H9 (cell line): ENCODE results near the gene KCTD5. TPM values are rescaled to one million over a fixed set of nuclear protein-coding genes. Genes with fewer than 3 reads are reported as not detected.
"Not testable (repeated sequence)": the region's sequence is repeated elsewhere in the genome, so short reads cannot be mapped to it uniquely, and the experiment has no call there.

Source experiments
- DNase-seq: peaks from one replicate; pipeline ENCODE4 v3.0.0-alpha.2; 2017
- H2AFZ ChIP-seq: one replicate; pipeline ENCODE4 v1.6.1; 2013; ENCODE audit warnings: mild to moderate bottlenecking, low read length, control low read depth, moderate library complexity
- H2AK5ac ChIP-seq: 2 replicates; pipeline ENCODE4 v1.6.1; 2013; ENCODE audit warnings: low read length, control low read depth, mixed read lengths; ENCODE audit not compliant: insufficient read length
- H2BK120ac ChIP-seq: one replicate; pipeline ENCODE4 v1.6.1; 2013; ENCODE audit warnings: low read depth, mild to moderate bottlenecking, low read length, control low read depth, inconsistent platforms; ENCODE audit not compliant: poor library complexity, severe bottlenecking
- H2BK12ac ChIP-seq: 2 replicates; pipeline ENCODE4 v1.6.1; 2013; ENCODE audit warnings: low read length, control low read depth, mixed read lengths, low read depth; ENCODE audit not compliant: insufficient read length
- H2BK15ac ChIP-seq: 2 replicates; pipeline ENCODE4 v1.6.1; 2013; ENCODE audit warnings: low read depth, low read length, control low read depth
- H2BK20ac ChIP-seq: one replicate; pipeline ENCODE4 v1.6.1; 2013; ENCODE audit warnings: low read depth, mild to moderate bottlenecking, low read length, control low read depth, inconsistent platforms; ENCODE audit not compliant: poor library complexity, severe bottlenecking
- H2BK5ac ChIP-seq: 2 replicates; pipeline ENCODE4 v1.6.1; 2013; ENCODE audit warnings: low read length, control low read depth, mixed read lengths; ENCODE audit not compliant: insufficient read length
- H3K14ac ChIP-seq: 2 replicates; pipeline ENCODE4 v1.6.1; 2013; ENCODE audit warnings: low read length, control low read depth; ENCODE audit not compliant: insufficient read depth
- H3K18ac ChIP-seq: 2 replicates; pipeline ENCODE4 v1.6.1; 2013; ENCODE audit warnings: low read depth, mild to moderate bottlenecking, mixed read lengths, low read length, control low read depth; ENCODE audit not compliant: insufficient read length
- H3K23ac ChIP-seq: 2 replicates; pipeline ENCODE4 v1.6.1; 2013; ENCODE audit warnings: low read length, control low read depth, mixed read lengths, low read depth; ENCODE audit not compliant: insufficient read length
- H3K23me2 ChIP-seq: 2 replicates; pipeline ENCODE4 v1.6.1; 2013; ENCODE audit warnings: low read depth, mild to moderate bottlenecking, mixed read lengths, low read length, control low read depth; ENCODE audit not compliant: insufficient read length, poor library complexity, severe bottlenecking
- H3K27ac ChIP-seq: 2 replicates; pipeline ENCODE4 v1.5.1; 2013; ENCODE audit warnings: low read length, control low read depth, mixed read lengths, low read depth; ENCODE audit not compliant: insufficient read length
- H3K27me3 ChIP-seq: 2 replicates; pipeline ENCODE4 v1.6.1; 2013; ENCODE audit warnings: low read length, control low read depth, inconsistent platforms; ENCODE audit not compliant: insufficient read depth
- H3K4ac ChIP-seq: 2 replicates; pipeline ENCODE4 v1.6.1; 2013; ENCODE audit warnings: low read depth, mild to moderate bottlenecking, control low read depth, inconsistent platforms, low read length, moderate library complexity
- H3K4me1 ChIP-seq: 2 replicates; pipeline ENCODE4 v1.6.1; 2013; ENCODE audit warnings: low read length, control low read depth, inconsistent platforms; ENCODE audit not compliant: insufficient read depth
- H3K4me2 ChIP-seq: 2 replicates; pipeline ENCODE4 v1.6.1; 2013; ENCODE audit warnings: low read length, control low read depth, mixed read lengths; ENCODE audit not compliant: insufficient read length, insufficient read depth
- H3K56ac ChIP-seq: 2 replicates; pipeline ENCODE4 v1.6.1; 2013; ENCODE audit warnings: low read depth, mild to moderate bottlenecking, mixed read lengths, low read length, control low read depth; ENCODE audit not compliant: insufficient read length
- H3K79me1 ChIP-seq: 2 replicates; pipeline ENCODE4 v1.6.1; 2013; ENCODE audit warnings: low read depth, mild to moderate bottlenecking, moderate library complexity, low read length, control low read depth, inconsistent platforms; ENCODE audit not compliant: insufficient read depth, poor library complexity, severe bottlenecking
- H3K79me2 ChIP-seq: 2 replicates; pipeline ENCODE4 v1.6.1; 2013; ENCODE audit warnings: low read length, control low read depth, inconsistent platforms; ENCODE audit not compliant: insufficient read depth
- H3K9ac ChIP-seq: 2 replicates; pipeline ENCODE4 v1.6.1; 2013; ENCODE audit warnings: low read length, control low read depth, mixed read lengths; ENCODE audit not compliant: insufficient read length; ENCODE audit errors: extremely low read depth
- H3K9me3 ChIP-seq: one replicate; pipeline ENCODE4 v1.6.1; 2013; ENCODE audit warnings: low read depth, low read length, inconsistent platforms; ENCODE audit not compliant: control insufficient read depth
- H3T11ph ChIP-seq: one replicate; pipeline ENCODE4 v1.6.1; 2013; ENCODE audit warnings: mild to moderate bottlenecking, low read length, control low read depth, inconsistent platforms
- H4K20me1 ChIP-seq: one replicate; pipeline ENCODE4 v1.6.1; 2013; ENCODE audit not compliant: control insufficient read depth, insufficient read length, insufficient read depth
- H4K5ac ChIP-seq: 2 replicates; pipeline ENCODE4 v1.6.1; 2013; ENCODE audit warnings: low read depth, mild to moderate bottlenecking, mixed read lengths, low read length, control low read depth; ENCODE audit not compliant: insufficient read length
- H4K8ac ChIP-seq: replicated peaks from 2 replicates; pipeline ENCODE4 v1.6.1; 2013; ENCODE audit warnings: low read length, control low read depth, mixed read lengths, low read depth; ENCODE audit not compliant: insufficient read length
- H4K91ac ChIP-seq: 2 replicates; pipeline ENCODE4 v1.6.1; 2013; ENCODE audit warnings: low read depth, mild to moderate bottlenecking, moderate library complexity, mixed read lengths, low read length, control low read depth; ENCODE audit not compliant: insufficient read length
- H3K27ac Mint-ChIP-seq, 3 experiments: 2 replicates in 2 of 3; 3 replicates in 1 of 3; pipeline ENCODE4 v1.8.0; 2020 to 2021; ENCODE audit warnings: mixed read lengths in 3 of 3, mild to moderate bottlenecking in 1 of 3, moderate library complexity in 1 of 3
- H3K27me3 Mint-ChIP-seq: 2 replicates; pipeline ENCODE4 v1.8.0; 2021; ENCODE audit warnings: low read depth, mild to moderate bottlenecking, moderate library complexity, mixed read lengths
- H3K36me3 Mint-ChIP-seq, 3 experiments: 2 replicates in 2 of 3; 3 replicates in 1 of 3; pipeline ENCODE4 v1.8.0; 2020 to 2021; ENCODE audit warnings: low read depth in 3 of 3, mixed read lengths in 3 of 3; ENCODE audit not compliant: insufficient read depth in 1 of 3
- H3K4me1 Mint-ChIP-seq, 2 experiments: 2 replicates each; pipeline ENCODE4 v1.8.0; 2020; ENCODE audit warnings: mixed read lengths in 2 of 2
- H3K4me3 Mint-ChIP-seq, 2 experiments: 2 replicates in 1 of 2; 3 replicates in 1 of 2; pipeline ENCODE4 v1.8.0; 2020 to 2021; ENCODE audit warnings: mild to moderate bottlenecking in 2 of 2, mixed read lengths in 2 of 2, moderate library complexity in 1 of 2
- H3K9me3 Mint-ChIP-seq, 2 experiments: 2 replicates in 1 of 2; 3 replicates in 1 of 2; pipeline ENCODE4 v1.8.0; 2020; ENCODE audit warnings: mild to moderate bottlenecking in 2 of 2, mixed read lengths in 2 of 2, moderate library complexity in 1 of 2
- WGBS: extraction: QIAGEN DNeasy Blood & Tissue Kit; methylation state at CpG from one replicate; pipeline ENCODE4 v1.1.7; 2013; ENCODE audit warnings: missing lambda C conversion rate, low lambda C conversion rate, mixed read lengths; ENCODE audit not compliant: insufficient read length; ENCODE audit errors: extremely low coverage; 5-methylcytosine and 5-hydroxymethylcytosine counted together
- total RNA-seq: library from RNA; stranded (reverse); gene quantifications from 2 replicates; pipeline ENCODE4 v1.2.1, GENCODE V29; 2021
- TF ChIP-seq, protein P1 (sequence below): fragments of 200-600 bp; sonication (generic); conservative IDR thresholded peaks from 3 replicates; pipeline ENCODE4 v1.8.0; 2021; ENCODE audit warnings: antibody characterized with exemption, mild to moderate bottlenecking

Gene KCTD5
- total RNA-seq, 1 experiment from 2014 or later, result 39.9 TPM

- no peak overlapping the region for H3K9ac ChIP-seq
- no peaks in the 10 kb centered on the region for H3K9me3 ChIP-seq
- no peaks in the 10 kb centered on the region for H3K27me3 ChIP-seq
- TF ChIP-seq, protein P1, sequence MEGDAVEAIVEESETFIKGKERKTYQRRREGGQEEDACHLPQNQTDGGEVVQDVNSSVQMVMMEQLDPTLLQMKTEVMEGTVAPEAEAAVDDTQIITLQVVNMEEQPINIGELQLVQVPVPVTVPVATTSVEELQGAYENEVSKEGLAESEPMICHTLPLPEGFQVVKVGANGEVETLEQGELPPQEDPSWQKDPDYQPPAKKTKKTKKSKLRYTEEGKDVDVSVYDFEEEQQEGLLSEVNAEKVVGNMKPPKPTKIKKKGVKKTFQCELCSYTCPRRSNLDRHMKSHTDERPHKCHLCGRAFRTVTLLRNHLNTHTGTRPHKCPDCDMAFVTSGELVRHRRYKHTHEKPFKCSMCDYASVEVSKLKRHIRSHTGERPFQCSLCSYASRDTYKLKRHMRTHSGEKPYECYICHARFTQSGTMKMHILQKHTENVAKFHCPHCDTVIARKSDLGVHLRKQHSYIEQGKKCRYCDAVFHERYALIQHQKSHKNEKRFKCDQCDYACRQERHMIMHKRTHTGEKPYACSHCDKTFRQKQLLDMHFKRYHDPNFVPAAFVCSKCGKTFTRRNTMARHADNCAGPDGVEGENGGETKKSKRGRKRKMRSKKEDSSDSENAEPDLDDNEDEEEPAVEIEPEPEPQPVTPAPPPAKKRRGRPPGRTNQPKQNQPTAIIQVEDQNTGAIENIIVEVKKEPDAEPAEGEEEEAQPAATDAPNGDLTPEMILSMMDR, result no peak; the same call in none of the 3 replicates
- no peak overlapping the region for H2BK12ac ChIP-seq
- H3K14ac ChIP-seq, result peak overlapping the region; percentile 83; the same call in 1 of the 2 replicates
- H3K9me3 Mint-ChIP-seq, result no peaks in the 10 kb centered on the region
- no peak overlapping the region for H4K5ac ChIP-seq
- H3K27ac ChIP-seq, result no peak overlapping the region
- H3K56ac ChIP-seq, result no peak overlapping the region
- no peak overlapping the region for H2BK15ac ChIP-seq
- H3K27me3 Mint-ChIP-seq, result peaks cover 2% of the 10 kb centered on the region
- WGBS, result no CpG with 5 or more reads among the region's 99 CpGs
- no peak overlapping the region for H4K91ac ChIP-seq
- no peak overlapping the region for H2BK20ac ChIP-seq
- H3K23ac ChIP-seq, result no peak overlapping the region
- H2BK5ac ChIP-seq, result no peak overlapping the region
- no peak overlapping the region for H4K8ac ChIP-seq
- H2AFZ ChIP-seq, result no peak overlapping the region
- H3K79me2 ChIP-seq, result no peaks in the 10 kb centered on the region
- peak overlapping the region; percentile 82 to 92 (median 89); a peak in 5 of 7 replicates for H3K27ac Mint-ChIP-seq
- H3K23me2 ChIP-seq, result no peaks in the 10 kb centered on the region
- peaks cover 3 to 8% of the 10 kb centered on the region in 2 experiments; a peak in 2 of 4 replicates for H3K4me1 Mint-ChIP-seq
- no peaks in the 10 kb centered on the region for H3K36me3 Mint-ChIP-seq
- no peak overlapping the region for H3K4ac ChIP-seq
- H3K4me1 ChIP-seq, result no peaks in the 10 kb centered on the region; the same call in 1 of the 2 replicates
- H4K20me1 ChIP-seq, result no peaks in the 10 kb centered on the region
- no peaks in the 10 kb centered on the region for H3K79me1 ChIP-seq
- peak overlapping the region; percentile 63 for H3K18ac ChIP-seq
- H3T11ph ChIP-seq, result no peak overlapping the region
- H3K4me2 ChIP-seq, result peak overlapping the region; percentile 28
- DNase-seq, result peak; percentile 92
- H2BK120ac ChIP-seq, result no peak overlapping the region
- peak overlapping the region; percentile 79 to 89 for H3K4me3 Mint-ChIP-seq
- H2AK5ac ChIP-seq, result no peak overlapping the region
Measured at GRCh38 chr16:2720719-2721633, 38.7 kb downstream of the KCTD5 start.

- H3K27ac Mint-ChIP-seq, result peak overlapping the region in 1 of 3 experiments; percentile 82; a peak in 3 of 7 replicates
- not testable (repeated sequence) for H4K20me1 ChIP-seq, H2AFZ ChIP-seq, H3T11ph ChIP-seq, H3K14ac ChIP-seq, H3K4me1 ChIP-seq, H2BK12ac ChIP-seq, H3K4me1 Mint-ChIP-seq, H3K27ac ChIP-seq, H3K23ac ChIP-seq, H2BK20ac ChIP-seq, H2BK15ac ChIP-seq, H2BK120ac ChIP-seq, H4K91ac ChIP-seq, H3K9me3 ChIP-seq, H3K23me2 ChIP-seq, H3K9ac ChIP-seq, H3K79me2 ChIP-seq, H2AK5ac ChIP-seq, H3K79me1 ChIP-seq, H3K27me3 Mint-ChIP-seq, H2BK5ac ChIP-seq, H3K36me3 Mint-ChIP-seq, H4K8ac ChIP-seq, H3K56ac ChIP-seq, H3K9me3 Mint-ChIP-seq, H4K5ac ChIP-seq, H3K27me3 ChIP-seq, H3K18ac ChIP-seq, DNase-seq, H3K4ac ChIP-seq
- peak overlapping the region; percentile 63 to 74 for H3K4me3 Mint-ChIP-seq
- WGBS, result no CpG with 5 or more reads among the region's 14 CpGs
- peak overlapping the region; percentile 28 for H3K4me2 ChIP-seq
Measured at GRCh38 chr16:2721634-2722173, 39.4 kb downstream of the KCTD5 start.
